Measurements from ENCODE around the gene SMYD3. TPM values are rescaled to one million over a fixed set of nuclear protein-coding genes. Genes with fewer than 3 reads are reported as not detected.

SMYD3 gene
- total and polyA plus RNA-seq, 9 of the 15 experiments (the other 6 are each of a cell fraction or from before 2014, with no cell fraction given) = 128 to 440 (median 197) TPM

DNA sequence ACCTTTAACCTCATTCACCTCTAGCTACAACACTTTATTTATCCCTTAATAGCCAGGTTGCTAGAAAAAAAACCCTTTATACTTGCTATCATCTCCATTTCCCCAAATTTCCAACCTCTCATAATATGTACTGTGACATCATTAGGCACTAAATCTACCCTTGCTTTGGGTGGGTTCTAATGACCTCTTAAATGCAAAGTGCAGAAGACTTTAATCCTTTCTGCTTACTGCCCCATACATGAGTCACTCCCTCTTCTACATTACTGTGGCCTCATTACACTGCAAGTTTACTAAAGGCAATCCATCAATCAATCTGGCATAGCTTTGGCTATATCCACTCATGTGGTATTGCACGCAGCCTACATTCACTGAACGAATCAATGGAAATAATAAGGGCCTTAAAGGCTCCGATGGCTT is 353.3 kb downstream of the SMYD3 start (continued):
- TF ChIP-seq NFE2L1 (tag; IDR thresholded peaks at IDR 0.05; ENCODE audit: borderline replicate concordance, low read depth) (no peak), ZNF224 (CRISPR knock-in tag; IDR thresholded peaks at IDR 0.05) (no peak), KAT7 (CRISPR knock-in tag; IDR thresholded peaks at IDR 0.05; ENCODE audit: borderline replicate concordance) (0 out of 2 replicates have a peak, but pooled peaks have one; percentile 37), FOS (IDR thresholded peaks at IDR 0.05; ENCODE audit: extremely low read depth, insufficient read length) (no peak), SMARCC2 (IDR thresholded peaks at IDR 0.05; ENCODE audit: low read depth) (peak; percentile 63; the same call in 1 of the 2 replicates), ZNF175 (CRISPR knock-in tag; IDR thresholded peaks at IDR 0.05; ENCODE audit: low read depth) (no peak), ZNF785 (CRISPR knock-in tag; IDR thresholded peaks at IDR 0.05) (no peak), MXI1 (IDR thresholded peaks at IDR 0.05; ENCODE audit: low read depth, low read length) (no peak), KLF16 (IDR thresholded peaks at IDR 0.05) (no peak), SNRNP70 (optimal IDR thresholded peaks at IDR 0.05; ENCODE audit: low read depth, low read length) (no peak), ZNF79 (CRISPR knock-in tag; IDR thresholded peaks at IDR 0.05; ENCODE audit: low read depth) (no peak), NFXL1 (CRISPR knock-in tag; IDR thresholded peaks at IDR 0.05) (no peak), SMARCE1 (IDR thresholded peaks at IDR 0.05) (peak; percentile 91; the same call in 1 of the 2 replicates), E2F3 (CRISPR knock-in tag; IDR thresholded peaks at IDR 0.05) (no peak), SRSF1 (IDR thresholded peaks at IDR 0.05; ENCODE audit: low read depth, low read length) (no peak), ELF2 (CRISPR knock-in tag; IDR thresholded peaks at IDR 0.05) (no peak)
- TF ChIP-seq, protein P1, sequence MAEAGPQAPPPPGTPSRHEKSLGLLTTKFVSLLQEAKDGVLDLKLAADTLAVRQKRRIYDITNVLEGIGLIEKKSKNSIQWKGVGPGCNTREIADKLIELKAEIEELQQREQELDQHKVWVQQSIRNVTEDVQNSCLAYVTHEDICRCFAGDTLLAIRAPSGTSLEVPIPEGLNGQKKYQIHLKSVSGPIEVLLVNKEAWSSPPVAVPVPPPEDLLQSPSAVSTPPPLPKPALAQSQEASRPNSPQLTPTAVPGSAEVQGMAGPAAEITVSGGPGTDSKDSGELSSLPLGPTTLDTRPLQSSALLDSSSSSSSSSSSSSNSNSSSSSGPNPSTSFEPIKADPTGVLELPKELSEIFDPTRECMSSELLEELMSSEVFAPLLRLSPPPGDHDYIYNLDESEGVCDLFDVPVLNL (CRISPR knock-in tag; IDR thresholded peaks at IDR 0.05; ENCODE audit: low read depth) = no peak
- TF ChIP-seq, protein P2, sequence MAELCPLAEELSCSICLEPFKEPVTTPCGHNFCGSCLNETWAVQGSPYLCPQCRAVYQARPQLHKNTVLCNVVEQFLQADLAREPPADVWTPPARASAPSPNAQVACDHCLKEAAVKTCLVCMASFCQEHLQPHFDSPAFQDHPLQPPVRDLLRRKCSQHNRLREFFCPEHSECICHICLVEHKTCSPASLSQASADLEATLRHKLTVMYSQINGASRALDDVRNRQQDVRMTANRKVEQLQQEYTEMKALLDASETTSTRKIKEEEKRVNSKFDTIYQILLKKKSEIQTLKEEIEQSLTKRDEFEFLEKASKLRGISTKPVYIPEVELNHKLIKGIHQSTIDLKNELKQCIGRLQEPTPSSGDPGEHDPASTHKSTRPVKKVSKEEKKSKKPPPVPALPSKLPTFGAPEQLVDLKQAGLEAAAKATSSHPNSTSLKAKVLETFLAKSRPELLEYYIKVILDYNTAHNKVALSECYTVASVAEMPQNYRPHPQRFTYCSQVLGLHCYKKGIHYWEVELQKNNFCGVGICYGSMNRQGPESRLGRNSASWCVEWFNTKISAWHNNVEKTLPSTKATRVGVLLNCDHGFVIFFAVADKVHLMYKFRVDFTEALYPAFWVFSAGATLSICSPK (IDR thresholded peaks at IDR 0.05; ENCODE audit: borderline replicate concordance) = no peak
- TF ChIP-seq, protein P3, sequence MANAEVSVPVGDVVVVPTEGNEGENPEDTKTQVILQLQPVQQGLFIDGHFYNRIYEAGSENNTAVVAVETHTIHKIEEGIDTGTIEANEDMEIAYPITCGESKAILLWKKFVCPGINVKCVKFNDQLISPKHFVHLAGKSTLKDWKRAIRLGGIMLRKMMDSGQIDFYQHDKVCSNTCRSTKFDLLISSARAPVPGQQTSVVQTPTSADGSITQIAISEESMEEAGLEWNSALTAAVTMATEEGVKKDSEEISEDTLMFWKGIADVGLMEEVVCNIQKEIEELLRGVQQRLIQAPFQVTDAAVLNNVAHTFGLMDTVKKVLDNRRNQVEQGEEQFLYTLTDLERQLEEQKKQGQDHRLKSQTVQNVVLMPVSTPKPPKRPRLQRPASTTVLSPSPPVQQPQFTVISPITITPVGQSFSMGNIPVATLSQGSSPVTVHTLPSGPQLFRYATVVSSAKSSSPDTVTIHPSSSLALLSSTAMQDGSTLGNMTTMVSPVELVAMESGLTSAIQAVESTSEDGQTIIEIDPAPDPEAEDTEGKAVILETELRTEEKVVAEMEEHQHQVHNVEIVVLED (CRISPR knock-in tag; IDR thresholded peaks at IDR 0.05) = no peak
- TF ChIP-seq, protein P4, sequence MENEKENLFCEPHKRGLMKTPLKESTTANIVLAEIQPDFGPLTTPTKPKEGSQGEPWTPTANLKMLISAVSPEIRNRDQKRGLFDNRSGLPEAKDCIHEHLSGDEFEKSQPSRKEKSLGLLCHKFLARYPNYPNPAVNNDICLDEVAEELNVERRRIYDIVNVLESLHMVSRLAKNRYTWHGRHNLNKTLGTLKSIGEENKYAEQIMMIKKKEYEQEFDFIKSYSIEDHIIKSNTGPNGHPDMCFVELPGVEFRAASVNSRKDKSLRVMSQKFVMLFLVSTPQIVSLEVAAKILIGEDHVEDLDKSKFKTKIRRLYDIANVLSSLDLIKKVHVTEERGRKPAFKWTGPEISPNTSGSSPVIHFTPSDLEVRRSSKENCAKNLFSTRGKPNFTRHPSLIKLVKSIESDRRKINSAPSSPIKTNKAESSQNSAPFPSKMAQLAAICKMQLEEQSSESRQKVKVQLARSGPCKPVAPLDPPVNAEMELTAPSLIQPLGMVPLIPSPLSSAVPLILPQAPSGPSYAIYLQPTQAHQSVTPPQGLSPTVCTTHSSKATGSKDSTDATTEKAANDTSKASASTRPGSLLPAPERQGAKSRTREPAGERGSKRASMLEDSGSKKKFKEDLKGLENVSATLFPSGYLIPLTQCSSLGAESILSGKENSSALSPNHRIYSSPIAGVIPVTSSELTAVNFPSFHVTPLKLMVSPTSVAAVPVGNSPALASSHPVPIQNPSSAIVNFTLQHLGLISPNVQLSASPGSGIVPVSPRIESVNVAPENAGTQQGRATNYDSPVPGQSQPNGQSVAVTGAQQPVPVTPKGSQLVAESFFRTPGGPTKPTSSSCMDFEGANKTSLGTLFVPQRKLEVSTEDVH (IDR thresholded peaks at IDR 0.05; ENCODE audit: low read depth, partially characterized antibody) = peak; percentile 27
- TF ChIP-seq, protein P5, sequence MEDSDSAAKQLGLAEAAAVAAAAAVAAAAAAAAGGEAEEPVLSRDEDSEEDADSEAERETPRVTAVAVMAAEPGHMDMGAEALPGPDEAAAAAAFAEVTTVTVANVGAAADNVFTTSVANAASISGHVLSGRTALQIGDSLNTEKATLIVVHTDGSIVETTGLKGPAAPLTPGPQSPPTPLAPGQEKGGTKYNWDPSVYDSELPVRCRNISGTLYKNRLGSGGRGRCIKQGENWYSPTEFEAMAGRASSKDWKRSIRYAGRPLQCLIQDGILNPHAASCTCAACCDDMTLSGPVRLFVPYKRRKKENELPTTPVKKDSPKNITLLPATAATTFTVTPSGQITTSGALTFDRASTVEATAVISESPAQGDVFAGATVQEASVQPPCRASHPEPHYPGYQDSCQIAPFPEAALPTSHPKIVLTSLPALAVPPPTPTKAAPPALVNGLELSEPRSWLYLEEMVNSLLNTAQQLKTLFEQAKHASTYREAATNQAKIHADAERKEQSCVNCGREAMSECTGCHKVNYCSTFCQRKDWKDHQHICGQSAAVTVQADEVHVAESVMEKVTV (CRISPR knock-in tag; IDR thresholded peaks at IDR 0.05) = no peak

Measured in K562 (cell line).